Panc1 (cell line): Measurements from ENCODE around the gene VWA8. TPM values are rescaled to one million over a fixed set of nuclear protein-coding genes. Genes with fewer than 3 reads are reported as not detected.

ENCODE experiments used
- ATAC-seq: fragments of 200-7000 bp; cut with Tn5 transposase; 2 replicates; pipeline ENCODE4 v1.9.1; 2020; ENCODE audit warnings: mild to moderate bottlenecking, moderate library complexity
- BruUV-seq: library from RNA; stranded (reverse); fragments of 400-500 nt; replicated peaks from 2 replicates; lab custom pipeline; 2021; lab: Mats Ljungman, UMichigan
- CTCF ChIA-PET: fragments of 300-600 bp; sonication (Branson Sonifier 250); formaldehyde crosslinking; loops from one replicate; lab custom pipeline; 2022; ENCODE audit warnings: antibody characterized with exemption; lab: Charles Lee
- POLR2A ChIA-PET: fragments of 300-600 bp; sonication (Branson Sonifier 250); formaldehyde crosslinking; loops from one replicate; lab custom pipeline; 2022; ENCODE audit warnings: antibody characterized with exemption; lab: Charles Lee
- DNase-seq: peaks from one replicate; pipeline ENCODE4 v3.0.0-alpha.2; 2010; ENCODE audit warnings: low read depth, low spot score
- H3K27ac ChIP-seq: 2 replicates; pipeline ENCODE4 v1.5.1; 2011; ENCODE audit warnings: mild to moderate bottlenecking, low read length, inconsistent platforms
- H3K27me3 ChIP-seq: fragments of 200-500 bp; sonication (Bioruptor generic); 2 replicates; pipeline ENCODE4 v1.6.0; 2014; ENCODE audit warnings: low read length, inconsistent platforms; ENCODE audit not compliant: control insufficient read depth, insufficient read depth
- H3K36me3 ChIP-seq: fragments of 200-500 bp; sonication (Bioruptor generic); 2 replicates; pipeline ENCODE4 v1.5.1; 2014; ENCODE audit warnings: inconsistent platforms, mild to moderate bottlenecking, low read length, moderate library complexity; ENCODE audit not compliant: control insufficient read depth, insufficient read depth
- H3K4me1 ChIP-seq: 2 replicates; pipeline ENCODE4 v1.5.1; 2011; ENCODE audit warnings: inconsistent platforms, mild to moderate bottlenecking, low read length, moderate library complexity; ENCODE audit not compliant: control insufficient read depth, insufficient read depth
- H3K4me3 ChIP-seq, 2 experiments: 2 replicates each; pipeline ENCODE4 v1.5.1; 2011 to 2012; ENCODE audit warnings: low read depth in 2 of 2, low read length in 2 of 2, mild to moderate bottlenecking in 2 of 2, inconsistent platforms in 1 of 2, moderate library complexity in 1 of 2
- H3K9me3 ChIP-seq: fragments of 200-500 bp; sonication (Bioruptor generic); 2 replicates; pipeline ENCODE4 v1.5.1; 2014; ENCODE audit warnings: low read depth, mild to moderate bottlenecking, inconsistent platforms, low read length, moderate library complexity; ENCODE audit not compliant: control insufficient read depth, insufficient read depth
- POLR2AphosphoS5 ChIP-seq: IDR thresholded peaks from 2 replicates; pipeline ENCODE4 v1.6.1; 2012; ENCODE audit warnings: mild to moderate bottlenecking, low read depth, low read length, moderate library complexity
- SIN3A ChIP-seq: IDR thresholded peaks from 2 replicates; pipeline ENCODE4 v1.6.1; 2012; ENCODE audit warnings: low read depth, mild to moderate bottlenecking, low read length, moderate library complexity, borderline replicate concordance; ENCODE audit not compliant: insufficient read depth
- TCF7L2 ChIP-seq: IDR thresholded peaks from 2 replicates; pipeline ENCODE4 v1.6.1; 2011; ENCODE audit warnings: mild to moderate bottlenecking, low read depth, low read length, inconsistent platforms
- in situ Hi-C: cut with HindIII; loops from 2 replicates; pipeline ENCODE4 v1.10.0; 2016; ENCODE audit warnings: low sequenced_read_pairs, low pct_unique_long_range_greater_than_20kb
- intact Hi-C: fragments of 100-400 bp; cut with micrococcal nuclease; formaldehyde crosslinking; loops from one replicate; pipeline ENCODE4 v1.10.0; 2022; ENCODE audit not compliant: unreplicated experiment
- total RNA-seq: library from RNA; stranded (reverse); gene quantifications from one replicate; pipeline ENCODE4 v1.2.1, GENCODE V29; 2021; ENCODE audit not compliant: unreplicated experiment
- TF ChIP-seq, protein P1 (sequence below): fragments of 450-650 bp; IDR thresholded peaks from 2 replicates; pipeline ENCODE4 v1.5.1; 2017; ENCODE audit warnings: mild to moderate bottlenecking
- TF ChIP-seq, protein P2 (sequence below), 2 experiments: IDR thresholded peaks; 2 replicates each; pipeline ENCODE4 v1.6.1; 2011 to 2012; ENCODE audit warnings: low read depth in 2 of 2, control low read depth in 1 of 2, low read length in 1 of 2, mild to moderate bottlenecking in 1 of 2, moderate library complexity in 1 of 2; ENCODE audit not compliant: insufficient read depth in 1 of 2

Gene VWA8
- total RNA-seq, 1 experiment from 2014 or later = 11.2 TPM

DNA sequence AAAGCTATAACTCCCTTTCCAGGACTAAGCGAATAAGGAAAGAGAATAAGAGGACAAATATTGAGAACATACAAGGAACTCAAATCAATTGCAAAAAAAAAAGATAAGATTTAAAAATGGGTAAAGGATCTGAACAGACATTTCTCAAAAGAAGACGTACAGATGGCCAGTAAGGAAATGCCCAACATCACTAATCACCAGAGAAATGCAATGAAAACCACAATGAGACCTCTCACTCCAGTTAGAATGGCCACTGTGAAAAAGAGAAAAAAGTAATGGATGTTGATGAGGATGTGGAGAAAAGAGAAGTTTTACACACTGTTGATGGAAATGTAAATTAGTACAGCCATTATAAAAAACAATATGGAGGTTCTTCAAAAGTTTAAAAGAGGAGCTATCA, 63.8 kb downstream of the VWA8 start:
- POLR2A ChIA-PET = no interaction called here
- no peaks in the 10 kb centered on the region for H3K9me3 ChIP-seq
- TF ChIP-seq, protein P1, sequence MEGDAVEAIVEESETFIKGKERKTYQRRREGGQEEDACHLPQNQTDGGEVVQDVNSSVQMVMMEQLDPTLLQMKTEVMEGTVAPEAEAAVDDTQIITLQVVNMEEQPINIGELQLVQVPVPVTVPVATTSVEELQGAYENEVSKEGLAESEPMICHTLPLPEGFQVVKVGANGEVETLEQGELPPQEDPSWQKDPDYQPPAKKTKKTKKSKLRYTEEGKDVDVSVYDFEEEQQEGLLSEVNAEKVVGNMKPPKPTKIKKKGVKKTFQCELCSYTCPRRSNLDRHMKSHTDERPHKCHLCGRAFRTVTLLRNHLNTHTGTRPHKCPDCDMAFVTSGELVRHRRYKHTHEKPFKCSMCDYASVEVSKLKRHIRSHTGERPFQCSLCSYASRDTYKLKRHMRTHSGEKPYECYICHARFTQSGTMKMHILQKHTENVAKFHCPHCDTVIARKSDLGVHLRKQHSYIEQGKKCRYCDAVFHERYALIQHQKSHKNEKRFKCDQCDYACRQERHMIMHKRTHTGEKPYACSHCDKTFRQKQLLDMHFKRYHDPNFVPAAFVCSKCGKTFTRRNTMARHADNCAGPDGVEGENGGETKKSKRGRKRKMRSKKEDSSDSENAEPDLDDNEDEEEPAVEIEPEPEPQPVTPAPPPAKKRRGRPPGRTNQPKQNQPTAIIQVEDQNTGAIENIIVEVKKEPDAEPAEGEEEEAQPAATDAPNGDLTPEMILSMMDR = no peak
- TF ChIP-seq TCF7L2 (no peak), SIN3A (no peak), POLR2AphosphoS5 (no peak)
- TF ChIP-seq, protein P2, sequence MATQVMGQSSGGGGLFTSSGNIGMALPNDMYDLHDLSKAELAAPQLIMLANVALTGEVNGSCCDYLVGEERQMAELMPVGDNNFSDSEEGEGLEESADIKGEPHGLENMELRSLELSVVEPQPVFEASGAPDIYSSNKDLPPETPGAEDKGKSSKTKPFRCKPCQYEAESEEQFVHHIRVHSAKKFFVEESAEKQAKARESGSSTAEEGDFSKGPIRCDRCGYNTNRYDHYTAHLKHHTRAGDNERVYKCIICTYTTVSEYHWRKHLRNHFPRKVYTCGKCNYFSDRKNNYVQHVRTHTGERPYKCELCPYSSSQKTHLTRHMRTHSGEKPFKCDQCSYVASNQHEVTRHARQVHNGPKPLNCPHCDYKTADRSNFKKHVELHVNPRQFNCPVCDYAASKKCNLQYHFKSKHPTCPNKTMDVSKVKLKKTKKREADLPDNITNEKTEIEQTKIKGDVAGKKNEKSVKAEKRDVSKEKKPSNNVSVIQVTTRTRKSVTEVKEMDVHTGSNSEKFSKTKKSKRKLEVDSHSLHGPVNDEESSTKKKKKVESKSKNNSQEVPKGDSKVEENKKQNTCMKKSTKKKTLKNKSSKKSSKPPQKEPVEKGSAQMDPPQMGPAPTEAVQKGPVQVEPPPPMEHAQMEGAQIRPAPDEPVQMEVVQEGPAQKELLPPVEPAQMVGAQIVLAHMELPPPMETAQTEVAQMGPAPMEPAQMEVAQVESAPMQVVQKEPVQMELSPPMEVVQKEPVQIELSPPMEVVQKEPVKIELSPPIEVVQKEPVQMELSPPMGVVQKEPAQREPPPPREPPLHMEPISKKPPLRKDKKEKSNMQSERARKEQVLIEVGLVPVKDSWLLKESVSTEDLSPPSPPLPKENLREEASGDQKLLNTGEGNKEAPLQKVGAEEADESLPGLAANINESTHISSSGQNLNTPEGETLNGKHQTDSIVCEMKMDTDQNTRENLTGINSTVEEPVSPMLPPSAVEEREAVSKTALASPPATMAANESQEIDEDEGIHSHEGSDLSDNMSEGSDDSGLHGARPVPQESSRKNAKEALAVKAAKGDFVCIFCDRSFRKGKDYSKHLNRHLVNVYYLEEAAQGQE (IDR thresholded peaks at IDR 0.05; ENCODE audit: insufficient read depth in 1 of 2, low read depth in 2 of 2, low read length in 1 of 2) = no peak
- DNase-seq (no peak), ATAC-seq (no peak)
- BruUV-seq = no TSS peak
- in situ Hi-C loops (no loop called here), intact Hi-C loops (no loop called here)
- H3K36me3 ChIP-seq = no peaks in the 10 kb centered on the region; the same call in 1 of the 2 replicates
- no peaks in the 10 kb centered on the region for H3K27me3 ChIP-seq
- no peaks in the 10 kb centered on the region for H3K4me1 ChIP-seq
- CTCF ChIA-PET = no interaction called here
- no peak overlapping the region for H3K27ac ChIP-seq
- no peak overlapping the region for H3K4me3 ChIP-seq

DNA sequence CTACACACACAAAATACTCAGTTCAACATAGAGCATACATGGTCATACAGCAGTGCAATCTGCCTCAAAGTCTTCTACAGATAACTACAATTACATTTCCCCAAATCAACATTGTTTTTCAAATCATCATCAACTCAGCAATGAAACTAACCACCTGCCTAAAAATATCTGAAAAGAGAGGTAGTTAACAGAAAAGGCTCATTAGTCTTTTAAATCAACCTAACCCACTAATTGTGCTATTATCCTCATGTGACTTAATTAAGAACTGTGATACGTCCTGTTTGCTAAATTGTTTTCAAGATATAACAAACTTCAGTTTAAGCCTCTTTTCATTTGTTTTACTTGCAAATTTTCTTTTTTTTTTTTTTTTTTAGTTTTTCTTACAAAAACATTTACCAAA, 65.4 kb downstream of the VWA8 start:
- BruUV-seq = no TSS peak
- H3K27me3 ChIP-seq = no peaks in the 10 kb centered on the region
- in situ Hi-C loops = no loop called here
- CTCF ChIA-PET = no interaction called here
- H3K4me3 ChIP-seq = no peak overlapping the region
- H3K27ac ChIP-seq = no peak overlapping the region
- no peak for DNase-seq
- intact Hi-C loops = no loop called here
- no peaks in the 10 kb centered on the region for H3K9me3 ChIP-seq
- POLR2A ChIA-PET = no interaction called here
- TF ChIP-seq POLR2AphosphoS5 (no peak), TCF7L2 (no peak), SIN3A (no peak)
- TF ChIP-seq, protein P1 = no peak
- TF ChIP-seq, protein P2 (IDR thresholded peaks at IDR 0.05; ENCODE audit: insufficient read depth in 1 of 2, low read depth in 2 of 2, low read length in 1 of 2) = no peak
- no peaks in the 10 kb centered on the region for H3K4me1 ChIP-seq
- no peaks in the 10 kb centered on the region; the same call in 1 of the 2 replicates for H3K36me3 ChIP-seq
- no peak for ATAC-seq
